Skeletal muscle tissue (tissue), 4 donors: Measurements from ENCODE around the gene GDNF. TPM values are rescaled to one million over a fixed set of nuclear protein-coding genes. Genes with fewer than 3 reads are reported as not detected.

Experiments used
- H3K27ac ChIP-seq: one replicate; pipeline ENCODE4 v1.7.0; 2013; ENCODE audit warnings: mild to moderate bottlenecking, low read depth, low read length, inconsistent platforms
- H3K27me3 ChIP-seq, 3 donors: one replicate each; pipeline ENCODE4 v1.7.0; 2013; ENCODE audit warnings: low read length in 3 of 3; ENCODE audit not compliant: control insufficient read depth in 3 of 3, insufficient read depth in 3 of 3
- H3K36me3 ChIP-seq, 3 donors: one replicate each; pipeline ENCODE4 v1.7.0; 2013; ENCODE audit warnings: low read length in 3 of 3; ENCODE audit not compliant: control insufficient read depth in 3 of 3, insufficient read depth in 3 of 3
- H3K4me1 ChIP-seq, 3 donors: one replicate each; pipeline ENCODE4 v1.7.0; 2013; ENCODE audit warnings: low read length in 3 of 3, mild to moderate bottlenecking in 3 of 3; ENCODE audit not compliant: control insufficient read depth in 3 of 3, insufficient read depth in 3 of 3
- H3K4me3 ChIP-seq, 3 donors: one replicate each; pipeline ENCODE4 v1.7.0; 2013; ENCODE audit warnings: low read length in 3 of 3
- H3K9ac ChIP-seq, 3 donors: one replicate each; pipeline ENCODE4 v1.7.0; 2013; ENCODE audit warnings: low read length in 3 of 3, mild to moderate bottlenecking in 3 of 3, moderate library complexity in 2 of 3, low read depth in 1 of 3
- H3K9me3 ChIP-seq, 3 donors: one replicate each; pipeline ENCODE4 v1.7.0; 2013; ENCODE audit warnings: low read length in 3 of 3; ENCODE audit not compliant: control insufficient read depth in 3 of 3
- total RNA-seq: library from RNA; depleted of rRNA; stranded (reverse); fragments of >200 nt; gene quantifications from one replicate; pipeline ENCODE4 v1.2.3, GENCODE V29; 2014
- donor health status: Osteomylitis.

Gene GDNF
- total RNA-seq, 1 donor from 2014 or later = 0.52 TPM

DNA sequence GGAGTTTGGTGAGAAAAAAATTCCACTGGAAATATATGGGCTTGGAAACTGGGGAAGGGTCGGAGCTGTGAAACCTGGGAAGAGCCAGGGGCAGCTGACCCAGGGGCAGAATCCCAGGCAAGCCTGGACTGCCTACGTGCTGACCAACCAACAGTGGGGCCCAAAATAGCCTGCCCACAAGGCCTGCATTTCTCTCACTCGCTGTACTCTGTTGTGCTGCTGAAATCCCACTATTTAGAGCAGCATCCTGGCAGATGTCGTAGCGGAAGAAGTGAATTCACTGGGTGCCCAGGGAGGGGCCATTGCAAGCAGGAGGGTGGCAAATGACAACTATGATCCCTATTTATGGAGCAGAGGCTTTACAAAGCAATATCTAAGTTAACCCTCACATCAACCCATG, 9.5 kb downstream of the GDNF start:
- no peaks in the 10 kb centered on the region for H3K9me3 ChIP-seq
- H3K27me3 ChIP-seq = peaks cover 0 to 9% (median 8%) of the 10 kb centered on the region in 3 donors
- H3K4me1 ChIP-seq = peaks cover 0 to 23% (median 12%) of the 10 kb centered on the region in 3 donors
- H3K36me3 ChIP-seq = peaks cover 0 to 3% (median 3%) of the 10 kb centered on the region in 3 donors
- H3K27ac ChIP-seq = peak overlapping the region; percentile 68
- H3K9ac ChIP-seq = peak overlapping the region in 2 of 3 donors; percentile 11 to 33
- H3K4me3 ChIP-seq = no peak overlapping the region

DNA sequence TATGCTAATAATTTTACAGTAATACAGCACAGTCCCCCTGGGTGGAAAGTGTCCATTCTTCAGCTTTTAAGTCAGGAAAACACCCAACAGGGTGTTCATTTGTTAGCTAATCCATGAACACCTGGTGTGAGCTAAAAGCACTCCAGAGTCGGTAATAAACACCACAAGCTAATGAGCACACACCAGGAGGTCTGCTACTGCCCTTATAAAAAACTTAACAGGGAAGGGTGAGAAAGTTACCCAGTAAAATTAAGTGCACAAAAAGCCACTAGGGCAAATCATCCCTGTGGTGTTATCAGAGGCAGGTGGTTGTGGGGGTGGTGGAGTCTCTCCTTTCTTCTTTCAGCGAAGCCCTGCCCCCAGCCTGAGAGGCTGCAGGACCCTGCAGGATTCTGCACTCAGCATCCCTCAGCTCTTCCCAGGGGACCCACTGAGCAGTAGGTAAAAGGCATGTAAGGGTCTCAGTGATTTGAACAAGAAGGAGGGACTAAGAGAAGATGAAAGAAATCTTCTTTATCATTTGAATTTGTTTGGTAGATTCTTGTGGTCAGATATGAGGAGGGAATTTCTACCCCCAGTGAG, 14.4 kb downstream of the GDNF start:
- Histone ChIP-seq H3K9ac (no peak overlapping the region), H3K27me3 (peaks cover 0 to 2% (median 0%) of the 10 kb centered on the region in 3 donors), H3K27ac (no peak overlapping the region), H3K9me3 (no peaks in the 10 kb centered on the region), H3K4me3 (no peak overlapping the region), H3K36me3 (peaks cover 0 to 8% (median 4%) of the 10 kb centered on the region in 3 donors), H3K4me1 (peaks cover 0 to 3% (median 0%) of the 10 kb centered on the region in 3 donors)

DNA sequence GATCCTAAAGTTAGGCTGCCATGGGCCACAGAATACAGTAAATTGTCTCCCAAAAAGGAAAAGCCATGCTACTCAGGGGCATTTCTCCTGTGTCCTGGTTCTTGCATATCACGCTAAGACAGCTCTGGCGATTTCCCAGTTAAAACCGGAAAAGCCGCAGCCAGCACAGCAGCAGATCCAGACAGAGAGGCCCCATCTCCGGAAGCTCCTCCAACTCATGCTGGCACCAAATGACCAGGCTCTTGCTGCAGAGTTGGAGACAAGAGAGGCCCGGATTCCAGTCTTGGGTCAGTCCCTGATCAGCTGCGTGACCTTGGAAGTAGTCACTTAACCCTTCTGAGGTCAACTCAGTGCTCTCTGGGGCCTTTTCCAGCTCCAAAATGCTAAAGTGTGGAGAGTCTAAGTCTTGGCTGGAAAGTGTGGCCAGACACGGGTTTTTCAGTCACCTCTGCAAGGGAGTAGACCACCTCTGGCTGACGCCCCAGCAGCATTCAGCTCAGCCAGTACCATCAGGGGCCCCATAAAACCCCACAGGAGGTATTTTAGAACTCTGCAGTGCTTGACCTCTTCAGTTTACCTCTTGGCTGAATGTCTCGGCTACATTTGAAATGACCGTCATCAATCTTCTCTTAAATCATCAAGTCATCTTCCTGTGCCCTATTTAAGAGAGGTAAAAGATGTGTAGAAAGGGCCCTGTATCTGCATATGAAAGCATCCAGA, 16.2 kb downstream of the GDNF start:
- no peaks in the 10 kb centered on the region for H3K9me3 ChIP-seq
- H3K27me3 ChIP-seq = no peaks in the 10 kb centered on the region
- no peak overlapping the region for H3K4me3 ChIP-seq
- H3K9ac ChIP-seq = no peak overlapping the region
- no peak overlapping the region for H3K27ac ChIP-seq
- peaks cover 0 to 8% (median 7%) of the 10 kb centered on the region in 3 donors for H3K36me3 ChIP-seq
- H3K4me1 ChIP-seq = no peaks in the 10 kb centered on the region

DNA sequence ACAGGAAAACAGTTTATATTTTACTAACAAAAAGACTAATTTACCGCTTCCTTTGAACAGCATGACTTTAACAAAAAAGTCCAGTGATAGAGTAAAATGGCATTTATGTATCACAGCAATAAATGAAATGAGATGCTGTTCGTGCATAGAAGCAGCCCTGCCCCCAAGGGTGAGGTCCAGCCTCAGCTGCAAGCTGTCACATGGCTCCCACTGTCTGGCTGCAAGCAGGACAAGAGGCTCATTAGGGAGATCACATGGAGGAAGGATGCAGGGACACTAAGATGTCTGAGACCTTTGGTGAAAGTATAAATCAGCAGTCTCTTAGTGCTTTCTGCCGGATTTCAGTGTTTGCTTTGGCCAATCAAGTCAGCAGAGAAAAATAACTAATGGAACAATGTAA, 23.0 kb downstream of the GDNF start:
- Histone ChIP-seq H3K27ac (no peak overlapping the region), H3K4me3 (no peak overlapping the region), H3K36me3 (peaks cover 2 to 17% (median 7%) of the 10 kb centered on the region in 3 donors), H3K9ac (no peak overlapping the region), H3K9me3 (no peaks in the 10 kb centered on the region), H3K4me1 (peaks cover 9 to 19% (median 14%) of the 10 kb centered on the region in 3 donors), H3K27me3 (no peaks in the 10 kb centered on the region)

DNA sequence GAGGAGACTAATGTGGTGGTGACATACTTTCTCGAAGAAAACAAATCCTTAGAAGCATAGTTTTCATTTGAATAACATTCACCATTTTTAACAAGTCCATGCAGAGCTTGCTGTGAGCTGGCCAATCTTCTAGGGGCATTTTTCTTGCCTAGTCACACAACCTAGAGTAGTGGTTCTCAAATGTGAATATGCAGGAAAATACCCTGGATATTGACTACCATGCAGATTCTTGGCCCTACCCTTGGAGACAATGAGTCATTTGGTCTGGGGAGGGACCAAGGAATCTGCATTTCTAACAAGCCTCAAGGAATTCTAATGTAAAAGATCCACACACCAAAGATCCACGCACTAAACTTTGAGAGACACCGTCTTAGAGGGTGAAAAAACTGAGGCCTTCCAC, 23.5 kb downstream of the GDNF start:
- Histone ChIP-seq H3K4me1 (peaks cover 9 to 21% (median 19%) of the 10 kb centered on the region in 3 donors), H3K4me3 (no peak overlapping the region), H3K9ac (no peak overlapping the region), H3K27ac (no peak overlapping the region), H3K9me3 (no peaks in the 10 kb centered on the region), H3K27me3 (no peaks in the 10 kb centered on the region), H3K36me3 (peaks cover 2 to 17% (median 7%) of the 10 kb centered on the region in 3 donors)

DNA sequence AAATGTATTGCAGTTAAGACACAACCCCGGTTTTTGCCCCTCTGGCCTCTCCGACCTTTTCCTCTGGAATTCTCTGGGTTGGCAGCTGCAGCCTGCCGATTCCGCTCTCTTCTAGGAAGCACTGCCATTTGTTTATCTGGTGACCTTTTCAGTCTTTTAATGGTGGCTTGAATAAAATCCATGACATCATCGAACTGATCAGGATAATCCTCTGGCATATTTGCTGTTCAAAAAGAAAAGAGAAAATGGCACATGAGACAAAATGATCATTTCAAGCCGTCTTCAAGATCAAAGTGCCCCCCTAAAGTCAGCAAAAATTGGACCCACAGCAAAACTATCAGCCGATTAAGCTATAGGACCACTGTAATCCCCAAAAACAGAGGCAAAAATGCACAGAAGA, 23.9 kb downstream of the GDNF start:
- Histone ChIP-seq H3K9ac (no peak overlapping the region), H3K36me3 (peaks cover 2 to 17% (median 7%) of the 10 kb centered on the region in 3 donors), H3K27me3 (no peaks in the 10 kb centered on the region), H3K4me3 (no peak overlapping the region), H3K27ac (no peak overlapping the region), H3K9me3 (no peaks in the 10 kb centered on the region), H3K4me1 (peaks cover 9 to 24% (median 23%) of the 10 kb centered on the region in 3 donors)

DNA sequence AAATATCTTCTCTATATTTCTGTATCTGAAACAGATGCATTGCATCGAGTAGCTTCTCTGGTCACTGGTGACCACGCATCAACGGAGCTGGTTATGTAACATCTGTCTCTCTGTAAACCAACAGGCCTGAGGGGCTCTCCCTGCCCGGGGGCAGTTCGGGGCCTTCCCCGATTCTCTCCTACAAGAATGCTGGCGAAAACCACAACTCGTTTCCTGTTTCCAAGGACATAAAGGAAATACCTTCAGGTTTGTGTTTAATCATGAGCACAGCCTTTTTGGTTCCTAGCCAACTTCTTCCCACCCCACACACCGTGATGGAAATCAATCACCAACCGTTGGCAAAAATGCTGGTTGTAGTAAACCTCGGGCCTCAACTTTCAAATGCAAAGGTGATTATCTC, 25.1 kb downstream of the GDNF start:
- Histone ChIP-seq H3K27ac (no peak overlapping the region), H3K4me3 (no peak overlapping the region), H3K36me3 (peaks cover 2 to 17% (median 7%) of the 10 kb centered on the region in 3 donors), H3K9me3 (no peaks in the 10 kb centered on the region), H3K9ac (no peak overlapping the region), H3K27me3 (no peaks in the 10 kb centered on the region), H3K4me1 (peaks cover 9 to 25% (median 25%) of the 10 kb centered on the region in 3 donors)

DNA sequence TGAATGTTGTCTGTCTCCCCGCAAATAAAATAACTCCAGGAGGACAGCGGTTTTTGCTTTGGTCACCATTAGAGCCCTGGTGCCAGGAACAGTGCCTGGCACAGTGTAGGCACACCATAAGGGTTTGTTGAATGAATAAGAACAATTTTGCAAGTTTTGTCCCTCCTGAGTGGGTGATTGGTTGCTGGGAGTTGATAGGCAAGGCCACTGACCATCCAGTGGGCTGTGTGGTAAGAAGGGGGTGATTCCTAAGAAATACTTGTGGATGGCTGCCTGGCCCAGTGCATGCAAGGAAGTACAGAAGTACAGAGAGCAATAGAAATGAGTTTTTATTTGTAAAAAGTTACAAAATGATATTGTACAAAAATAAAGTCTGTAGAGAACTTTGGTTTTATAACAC, 27.5 kb downstream of the GDNF start:
- Histone ChIP-seq H3K27me3 (no peaks in the 10 kb centered on the region), H3K27ac (peak overlapping the region; percentile 58), H3K4me3 (peak overlapping the region in 1 of 3 donors; percentile 29), H3K9ac (peak overlapping the region in 2 of 3 donors; percentile 21 to 54), H3K4me1 (peaks cover 9 to 25% (median 25%) of the 10 kb centered on the region in 3 donors), H3K36me3 (peaks cover 2 to 17% (median 4%) of the 10 kb centered on the region in 3 donors), H3K9me3 (no peaks in the 10 kb centered on the region)

DNA sequence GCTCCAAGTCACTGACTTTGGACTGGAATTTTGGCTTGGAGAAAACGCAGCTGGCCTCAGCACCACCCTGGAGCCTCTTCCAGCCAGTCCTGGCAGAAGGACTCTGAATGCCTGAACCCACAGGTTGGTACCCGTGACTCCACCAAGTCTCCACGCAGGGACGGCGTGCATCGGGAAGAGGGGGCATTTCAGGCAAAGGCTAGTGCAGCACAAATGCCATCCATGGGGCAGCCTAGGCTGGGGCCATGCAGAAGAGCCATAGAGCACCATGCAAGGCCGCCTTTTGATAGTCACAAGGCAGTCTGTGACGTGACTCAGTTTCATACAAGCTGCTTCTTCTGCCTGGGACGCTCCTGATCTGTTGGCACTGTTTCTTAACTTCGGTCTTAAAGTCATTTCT, 28.0 kb downstream of the GDNF start:
- peak overlapping the region; percentile 58 for H3K27ac ChIP-seq

DNA sequence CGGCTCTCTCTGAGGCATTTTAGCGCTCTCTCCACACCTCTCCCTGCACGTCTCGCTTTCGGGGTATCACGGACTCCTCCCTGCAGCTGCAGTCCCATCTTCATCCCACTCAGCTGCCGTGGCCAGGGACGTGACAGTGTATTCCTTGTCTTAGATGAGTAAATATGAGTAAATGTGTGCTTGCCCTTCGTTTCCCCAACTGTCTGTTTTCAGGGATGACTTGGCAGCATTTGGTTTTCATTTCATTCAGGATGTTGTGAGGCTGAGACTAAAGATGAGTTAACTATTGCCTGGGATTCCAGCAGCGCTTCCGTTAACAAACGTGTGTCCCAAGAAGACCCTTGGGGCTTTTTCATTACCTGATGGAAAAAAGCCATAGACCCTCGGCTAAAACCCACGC, 29.5 kb downstream of the GDNF start:
- no peaks in the 10 kb centered on the region for H3K27me3 ChIP-seq
- H3K4me1 ChIP-seq = peaks cover 14 to 25% (median 25%) of the 10 kb centered on the region in 3 donors
- no peak overlapping the region for H3K9ac ChIP-seq
- peaks cover 2 to 9% (median 4%) of the 10 kb centered on the region in 3 donors for H3K36me3 ChIP-seq
- H3K4me3 ChIP-seq = no peak overlapping the region
- no peak overlapping the region for H3K27ac ChIP-seq
- H3K9me3 ChIP-seq = no peaks in the 10 kb centered on the region

More for the DNA sequence above, 28.0 kb downstream of the GDNF start:
- Histone ChIP-seq H3K4me3 (peak overlapping the region; percentile 4 to 29 (median 29)), H3K36me3 (peaks cover 2 to 17% (median 4%) of the 10 kb centered on the region in 3 donors), H3K9ac (peak overlapping the region; percentile 10 to 54 (median 21)), H3K4me1 (peaks cover 9 to 25% (median 25%) of the 10 kb centered on the region in 3 donors), H3K9me3 (no peaks in the 10 kb centered on the region), H3K27me3 (no peaks in the 10 kb centered on the region)
